NCI-H82 treated with DMSO at 0.1 percent for 48 hours (cell line): ENCODE results near the gene BAHCC1.
A peak's percentile ranks its signal among the peaks of the same experiment; 100 is the strongest.

Experiments
- DNase-seq: peaks from one replicate; lab custom pipeline; 2025; ENCODE audit not compliant: unreplicated experiment; lab: John Stamatoyannopoulos, UW

BAHCC1 gene

GRCh38 chr17:81511804-81512561 lies 116.7 kb downstream of the BAHCC1 start:
- no peak for DNase-seq

GRCh38 chr17:81512562-81513371 lies 117.5 kb downstream of the BAHCC1 start, which contains the start of gene ACTG1:
ACTG1 (minus strand) TSS chr17:81512799; CDS start chr17:81512354, 445 bp downstream.
- DNase-seq = peak; percentile 81

- no peak for DNase-seq
These were observed 118.1 kb downstream of the BAHCC1 start for GRCh38 chr17:81513372-81513752.

- no peak for DNase-seq
These were observed 118.7 kb downstream of the BAHCC1 start for GRCh38 chr17:81513753-81514488.

GRCh38 chr17:81514489-81514738 lies 119.2 kb downstream of the BAHCC1 start:
- no peak for DNase-seq

- DNase-seq = no peak
These were observed 119.7 kb downstream of the BAHCC1 start for GRCh38 chr17:81514739-81515529.

- DNase-seq = no peak
These were observed 120.3 kb downstream of the BAHCC1 start for GRCh38 chr17:81515530-81516041.
